H9 (cell line): ENCODE data around the gene FNDC7. TPM values are rescaled to one million over a fixed set of nuclear protein-coding genes. Genes with fewer than 3 reads are reported as not detected.

Experiments used
- DNase-seq: peaks from one replicate; pipeline ENCODE4 v3.0.0-alpha.2; 2017
- H2AFZ ChIP-seq: one replicate; pipeline ENCODE4 v1.6.1; 2013; ENCODE audit warnings: mild to moderate bottlenecking, low read length, control low read depth, moderate library complexity
- H2AK5ac ChIP-seq: 2 replicates; pipeline ENCODE4 v1.6.1; 2013; ENCODE audit warnings: low read length, control low read depth, mixed read lengths; ENCODE audit not compliant: insufficient read length
- H2BK120ac ChIP-seq: one replicate; pipeline ENCODE4 v1.6.1; 2013; ENCODE audit warnings: low read depth, mild to moderate bottlenecking, low read length, control low read depth, inconsistent platforms; ENCODE audit not compliant: poor library complexity, severe bottlenecking
- H2BK12ac ChIP-seq: 2 replicates; pipeline ENCODE4 v1.6.1; 2013; ENCODE audit warnings: low read length, control low read depth, mixed read lengths, low read depth; ENCODE audit not compliant: insufficient read length
- H2BK15ac ChIP-seq: 2 replicates; pipeline ENCODE4 v1.6.1; 2013; ENCODE audit warnings: low read depth, low read length, control low read depth
- H2BK20ac ChIP-seq: one replicate; pipeline ENCODE4 v1.6.1; 2013; ENCODE audit warnings: low read depth, mild to moderate bottlenecking, low read length, control low read depth, inconsistent platforms; ENCODE audit not compliant: poor library complexity, severe bottlenecking
- H2BK5ac ChIP-seq: 2 replicates; pipeline ENCODE4 v1.6.1; 2013; ENCODE audit warnings: low read length, control low read depth, mixed read lengths; ENCODE audit not compliant: insufficient read length
- H3K14ac ChIP-seq: 2 replicates; pipeline ENCODE4 v1.6.1; 2013; ENCODE audit warnings: low read length, control low read depth; ENCODE audit not compliant: insufficient read depth
- H3K18ac ChIP-seq: 2 replicates; pipeline ENCODE4 v1.6.1; 2013; ENCODE audit warnings: low read depth, mild to moderate bottlenecking, mixed read lengths, low read length, control low read depth; ENCODE audit not compliant: insufficient read length
- H3K23ac ChIP-seq: 2 replicates; pipeline ENCODE4 v1.6.1; 2013; ENCODE audit warnings: low read length, control low read depth, mixed read lengths, low read depth; ENCODE audit not compliant: insufficient read length
- H3K23me2 ChIP-seq: 2 replicates; pipeline ENCODE4 v1.6.1; 2013; ENCODE audit warnings: low read depth, mild to moderate bottlenecking, mixed read lengths, low read length, control low read depth; ENCODE audit not compliant: insufficient read length, poor library complexity, severe bottlenecking
- H3K27ac ChIP-seq: 2 replicates; pipeline ENCODE4 v1.5.1; 2013; ENCODE audit warnings: low read length, control low read depth, mixed read lengths, low read depth; ENCODE audit not compliant: insufficient read length
- H3K27me3 ChIP-seq: 2 replicates; pipeline ENCODE4 v1.6.1; 2013; ENCODE audit warnings: low read length, control low read depth, inconsistent platforms; ENCODE audit not compliant: insufficient read depth
- H3K4ac ChIP-seq: 2 replicates; pipeline ENCODE4 v1.6.1; 2013; ENCODE audit warnings: low read depth, mild to moderate bottlenecking, control low read depth, inconsistent platforms, low read length, moderate library complexity
- H3K4me1 ChIP-seq: 2 replicates; pipeline ENCODE4 v1.6.1; 2013; ENCODE audit warnings: low read length, control low read depth, inconsistent platforms; ENCODE audit not compliant: insufficient read depth
- H3K4me2 ChIP-seq: 2 replicates; pipeline ENCODE4 v1.6.1; 2013; ENCODE audit warnings: low read length, control low read depth, mixed read lengths; ENCODE audit not compliant: insufficient read length, insufficient read depth
- H3K56ac ChIP-seq: 2 replicates; pipeline ENCODE4 v1.6.1; 2013; ENCODE audit warnings: low read depth, mild to moderate bottlenecking, mixed read lengths, low read length, control low read depth; ENCODE audit not compliant: insufficient read length
- H3K79me1 ChIP-seq: 2 replicates; pipeline ENCODE4 v1.6.1; 2013; ENCODE audit warnings: low read depth, mild to moderate bottlenecking, moderate library complexity, low read length, control low read depth, inconsistent platforms; ENCODE audit not compliant: insufficient read depth, poor library complexity, severe bottlenecking
- H3K79me2 ChIP-seq: 2 replicates; pipeline ENCODE4 v1.6.1; 2013; ENCODE audit warnings: low read length, control low read depth, inconsistent platforms; ENCODE audit not compliant: insufficient read depth
- H3K9ac ChIP-seq: 2 replicates; pipeline ENCODE4 v1.6.1; 2013; ENCODE audit warnings: low read length, control low read depth, mixed read lengths; ENCODE audit not compliant: insufficient read length; ENCODE audit errors: extremely low read depth
- H3K9me3 ChIP-seq: one replicate; pipeline ENCODE4 v1.6.1; 2013; ENCODE audit warnings: low read depth, low read length, inconsistent platforms; ENCODE audit not compliant: control insufficient read depth
- H3T11ph ChIP-seq: one replicate; pipeline ENCODE4 v1.6.1; 2013; ENCODE audit warnings: mild to moderate bottlenecking, low read length, control low read depth, inconsistent platforms
- H4K20me1 ChIP-seq: one replicate; pipeline ENCODE4 v1.6.1; 2013; ENCODE audit not compliant: control insufficient read depth, insufficient read length, insufficient read depth
- H4K5ac ChIP-seq: 2 replicates; pipeline ENCODE4 v1.6.1; 2013; ENCODE audit warnings: low read depth, mild to moderate bottlenecking, mixed read lengths, low read length, control low read depth; ENCODE audit not compliant: insufficient read length
- H4K8ac ChIP-seq: replicated peaks from 2 replicates; pipeline ENCODE4 v1.6.1; 2013; ENCODE audit warnings: low read length, control low read depth, mixed read lengths, low read depth; ENCODE audit not compliant: insufficient read length
- H4K91ac ChIP-seq: 2 replicates; pipeline ENCODE4 v1.6.1; 2013; ENCODE audit warnings: low read depth, mild to moderate bottlenecking, moderate library complexity, mixed read lengths, low read length, control low read depth; ENCODE audit not compliant: insufficient read length
- H3K27ac Mint-ChIP-seq, 3 experiments: 2 replicates in 2 of 3; 3 replicates in 1 of 3; pipeline ENCODE4 v1.8.0; 2020 to 2021; ENCODE audit warnings: mixed read lengths in 3 of 3, mild to moderate bottlenecking in 1 of 3, moderate library complexity in 1 of 3
- H3K27me3 Mint-ChIP-seq: 2 replicates; pipeline ENCODE4 v1.8.0; 2021; ENCODE audit warnings: low read depth, mild to moderate bottlenecking, moderate library complexity, mixed read lengths
- H3K36me3 Mint-ChIP-seq, 3 experiments: 2 replicates in 2 of 3; 3 replicates in 1 of 3; pipeline ENCODE4 v1.8.0; 2020 to 2021; ENCODE audit warnings: low read depth in 3 of 3, mixed read lengths in 3 of 3; ENCODE audit not compliant: insufficient read depth in 1 of 3
- H3K4me1 Mint-ChIP-seq, 2 experiments: 2 replicates each; pipeline ENCODE4 v1.8.0; 2020; ENCODE audit warnings: mixed read lengths in 2 of 2
- H3K4me3 Mint-ChIP-seq, 2 experiments: 2 replicates in 1 of 2; 3 replicates in 1 of 2; pipeline ENCODE4 v1.8.0; 2020 to 2021; ENCODE audit warnings: mild to moderate bottlenecking in 2 of 2, mixed read lengths in 2 of 2, moderate library complexity in 1 of 2
- H3K9me3 Mint-ChIP-seq, 2 experiments: 2 replicates in 1 of 2; 3 replicates in 1 of 2; pipeline ENCODE4 v1.8.0; 2020; ENCODE audit warnings: mild to moderate bottlenecking in 2 of 2, mixed read lengths in 2 of 2, moderate library complexity in 1 of 2
- WGBS: extraction: QIAGEN DNeasy Blood & Tissue Kit; methylation state at CpG from one replicate; pipeline ENCODE4 v1.1.7; 2013; ENCODE audit warnings: missing lambda C conversion rate, low lambda C conversion rate, mixed read lengths; ENCODE audit not compliant: insufficient read length; ENCODE audit errors: extremely low coverage; 5-methylcytosine and 5-hydroxymethylcytosine counted together
- total RNA-seq: library from RNA; stranded (reverse); gene quantifications from 2 replicates; pipeline ENCODE4 v1.2.1, GENCODE V29; 2021
- TF ChIP-seq, protein P1 (sequence below): fragments of 200-600 bp; sonication (generic); conservative IDR thresholded peaks from 3 replicates; pipeline ENCODE4 v1.8.0; 2021; ENCODE audit warnings: antibody characterized with exemption, mild to moderate bottlenecking

Gene FNDC7
- total RNA-seq, 1 experiment from 2014 or later, result 0.13 TPM

DNA sequence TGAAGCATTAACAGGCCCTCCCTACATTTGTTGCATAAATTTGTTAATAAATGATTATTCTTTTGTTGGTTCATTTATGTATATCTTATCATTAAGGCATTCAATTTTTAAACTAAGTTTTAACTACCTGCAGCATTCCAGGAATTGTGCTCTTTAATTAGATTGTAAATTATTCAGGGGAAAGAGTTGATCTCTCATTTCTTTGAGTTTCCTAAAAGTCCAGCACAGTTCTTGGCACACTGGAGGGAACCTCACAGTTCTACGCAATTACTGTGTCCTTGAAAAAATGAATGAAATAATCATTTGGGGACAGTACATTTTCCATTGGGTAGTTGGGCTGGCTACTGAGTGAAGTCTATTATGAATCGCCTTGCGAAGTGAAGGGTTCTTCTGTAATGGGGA lies 33.3 kb downstream of the FNDC7 start:
- Histone ChIP-seq H3K23me2 (no peaks in the 10 kb centered on the region), H4K20me1 (no peaks in the 10 kb centered on the region), H2BK120ac (no peak overlapping the region), H3K4me1 (no peaks in the 10 kb centered on the region), H3T11ph (no peak overlapping the region), H2BK12ac (no peak overlapping the region), H3K27ac (no peak overlapping the region), H4K8ac (no peak overlapping the region), H3K4ac (no peak overlapping the region), H3K4me2 (peak overlapping the region; percentile 48), H3K9me3 (no peaks in the 10 kb centered on the region), H3K14ac (no peak overlapping the region), H4K5ac (no peak overlapping the region), H3K27me3 (no peaks in the 10 kb centered on the region), H3K56ac (no peak overlapping the region), H4K91ac (no peak overlapping the region), H2BK20ac (no peak overlapping the region), H3K79me1 (no peaks in the 10 kb centered on the region), H2AFZ (no peak overlapping the region), H3K9ac (no peak overlapping the region), H2BK15ac (no peak overlapping the region), H3K23ac (no peak overlapping the region), H3K79me2 (no peaks in the 10 kb centered on the region; the same call in 1 of the 2 replicates), H2AK5ac (no peak overlapping the region), H2BK5ac (no peak overlapping the region), H3K18ac (no peak overlapping the region)
- DNase-seq, result no peak
- H3K9me3 Mint-ChIP-seq, result no peaks in the 10 kb centered on the region
- TF ChIP-seq, protein P1, sequence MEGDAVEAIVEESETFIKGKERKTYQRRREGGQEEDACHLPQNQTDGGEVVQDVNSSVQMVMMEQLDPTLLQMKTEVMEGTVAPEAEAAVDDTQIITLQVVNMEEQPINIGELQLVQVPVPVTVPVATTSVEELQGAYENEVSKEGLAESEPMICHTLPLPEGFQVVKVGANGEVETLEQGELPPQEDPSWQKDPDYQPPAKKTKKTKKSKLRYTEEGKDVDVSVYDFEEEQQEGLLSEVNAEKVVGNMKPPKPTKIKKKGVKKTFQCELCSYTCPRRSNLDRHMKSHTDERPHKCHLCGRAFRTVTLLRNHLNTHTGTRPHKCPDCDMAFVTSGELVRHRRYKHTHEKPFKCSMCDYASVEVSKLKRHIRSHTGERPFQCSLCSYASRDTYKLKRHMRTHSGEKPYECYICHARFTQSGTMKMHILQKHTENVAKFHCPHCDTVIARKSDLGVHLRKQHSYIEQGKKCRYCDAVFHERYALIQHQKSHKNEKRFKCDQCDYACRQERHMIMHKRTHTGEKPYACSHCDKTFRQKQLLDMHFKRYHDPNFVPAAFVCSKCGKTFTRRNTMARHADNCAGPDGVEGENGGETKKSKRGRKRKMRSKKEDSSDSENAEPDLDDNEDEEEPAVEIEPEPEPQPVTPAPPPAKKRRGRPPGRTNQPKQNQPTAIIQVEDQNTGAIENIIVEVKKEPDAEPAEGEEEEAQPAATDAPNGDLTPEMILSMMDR, result no peak
- peaks cover 16% of the 10 kb centered on the region in 2 experiments for H3K4me1 Mint-ChIP-seq
- WGBS, result no CpG with 5 or more reads among the region's 3 CpGs
- H3K27ac Mint-ChIP-seq, result peak overlapping the region in 1 of 3 experiments; percentile 98; a peak in 1 of 7 replicates
- H3K27me3 Mint-ChIP-seq, result peaks cover 10% of the 10 kb centered on the region
- peaks cover 2 to 4% (median 3%) of the 10 kb centered on the region in 3 experiments; a peak in 4 of 7 replicates for H3K36me3 Mint-ChIP-seq
- H3K4me3 Mint-ChIP-seq, result peak overlapping the region; percentile 92 to 98
